Activated naive CD4-positive, alpha-beta T cell treated with Interleukin-2 at 50 U/mL for 16 hours (primary cell): Measurements from ENCODE around the gene HSPBP1.
"Not testable (repeated sequence)": the region's sequence is repeated elsewhere in the genome, so short reads cannot be mapped to it uniquely, and the experiment has no call there.

ENCODE experiments used
- DNase-seq: peaks from one replicate; pipeline ENCODE4 v3.0.0-alpha.2; 2020

HSPBP1 gene, protein sequence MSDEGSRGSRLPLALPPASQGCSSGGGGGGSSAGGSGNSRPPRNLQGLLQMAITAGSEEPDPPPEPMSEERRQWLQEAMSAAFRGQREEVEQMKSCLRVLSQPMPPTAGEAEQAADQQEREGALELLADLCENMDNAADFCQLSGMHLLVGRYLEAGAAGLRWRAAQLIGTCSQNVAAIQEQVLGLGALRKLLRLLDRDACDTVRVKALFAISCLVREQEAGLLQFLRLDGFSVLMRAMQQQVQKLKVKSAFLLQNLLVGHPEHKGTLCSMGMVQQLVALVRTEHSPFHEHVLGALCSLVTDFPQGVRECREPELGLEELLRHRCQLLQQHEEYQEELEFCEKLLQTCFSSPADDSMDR

DNA sequence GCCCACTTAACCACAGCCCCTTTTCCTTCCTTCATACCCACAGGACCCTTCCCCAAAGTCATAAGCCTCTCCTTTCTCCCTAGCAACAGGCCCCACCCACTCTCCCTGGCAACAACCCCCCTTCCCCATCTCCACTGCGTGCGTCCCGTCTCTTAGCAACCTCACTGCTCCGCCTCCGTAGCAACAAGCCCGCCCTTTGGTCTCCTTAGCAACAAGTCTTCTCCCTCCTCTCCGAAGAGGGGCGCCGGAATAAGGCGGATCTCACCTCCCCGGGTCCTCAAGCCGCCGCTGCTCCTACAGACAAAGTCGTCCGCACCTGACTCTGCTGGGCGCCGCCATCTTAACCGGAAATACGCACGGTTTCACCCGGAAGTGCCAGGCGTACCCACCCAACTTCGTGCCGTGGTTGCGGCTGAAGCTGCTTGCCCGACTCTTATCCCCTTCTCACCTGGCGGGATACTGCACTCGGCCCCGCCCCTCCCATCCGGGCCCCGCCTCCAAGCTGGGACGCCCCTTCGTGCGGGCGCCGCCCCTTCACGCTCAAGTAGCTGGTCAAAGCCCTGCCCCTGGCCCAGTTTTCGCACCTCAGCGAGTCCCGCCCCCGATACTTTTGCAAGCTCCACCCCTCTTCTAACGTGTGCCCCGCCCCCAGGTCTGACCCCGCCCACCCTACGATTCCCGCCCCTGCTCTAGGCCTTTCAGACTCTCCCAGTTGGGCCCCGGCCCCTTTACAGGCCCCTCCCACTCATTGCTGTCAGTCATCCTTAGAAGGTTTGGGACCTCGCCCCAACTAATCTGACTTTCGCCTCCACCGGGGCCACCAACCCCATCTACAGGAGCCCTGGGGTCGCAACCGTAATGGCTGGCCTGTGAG is at the start of gene HSPBP1:
TSS of gene HSPBP1 (minus strand) at position 341 of the 874 bp plus-strand sequence. CDS start 502 bp downstream, outside the sequence.
- peak; percentile 94 for DNase-seq

DNA sequence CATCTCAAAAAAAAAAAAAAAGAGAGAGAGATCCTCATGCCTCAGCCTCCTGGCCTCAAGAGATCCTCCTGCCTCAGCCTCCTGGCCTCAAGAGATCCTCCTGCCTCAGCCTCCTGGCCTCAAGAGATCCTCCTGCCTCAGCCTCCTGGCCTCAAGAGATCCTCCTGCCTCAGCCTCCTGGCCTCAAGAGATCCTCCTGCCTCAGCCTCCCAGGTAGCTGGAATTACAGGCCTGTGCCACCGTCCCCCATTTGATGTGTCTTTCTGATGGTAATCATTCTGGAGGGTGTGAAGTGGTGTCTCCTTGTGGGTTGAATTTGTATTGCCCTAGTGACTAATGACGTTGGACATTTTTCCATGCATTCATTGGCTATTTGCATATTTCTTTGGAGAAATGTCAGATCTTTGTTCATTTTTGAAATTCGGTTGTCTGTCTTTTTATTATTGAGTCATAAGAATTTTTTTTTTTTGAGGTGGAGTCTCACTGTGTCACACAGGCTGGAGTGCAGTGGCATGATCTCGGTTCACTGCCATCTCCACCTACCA is 48.9 kb upstream of the HSPBP1 start:
- DNase-seq = not testable (repeated sequence)

DNA sequence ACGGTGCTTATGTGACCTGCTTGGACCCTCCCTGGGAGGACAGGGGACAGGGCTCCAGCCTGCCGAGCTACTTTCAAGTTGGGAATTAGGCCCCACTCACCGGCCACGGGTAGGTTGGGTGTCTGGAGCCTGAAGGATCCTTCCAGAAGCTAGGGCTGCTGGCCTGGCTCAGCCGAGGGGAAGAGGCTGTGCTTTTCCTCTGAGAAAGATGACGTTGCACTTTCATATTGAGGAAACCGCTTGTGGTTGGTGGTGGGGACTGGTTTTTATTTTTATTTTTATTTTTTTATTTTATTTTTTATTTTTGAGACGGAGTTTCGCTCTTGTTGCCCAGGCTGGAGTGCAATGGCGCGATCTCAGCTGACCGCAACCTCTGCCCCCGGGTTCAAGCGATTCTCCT is 45.3 kb upstream of the HSPBP1 start, which contains the start of gene TMEM150B:
TSS of gene TMEM150B (minus strand) at position 170 of the 400 bp plus-strand sequence. CDS start 4,305 bp downstream, outside the sequence.
- no peak for DNase-seq

DNA sequence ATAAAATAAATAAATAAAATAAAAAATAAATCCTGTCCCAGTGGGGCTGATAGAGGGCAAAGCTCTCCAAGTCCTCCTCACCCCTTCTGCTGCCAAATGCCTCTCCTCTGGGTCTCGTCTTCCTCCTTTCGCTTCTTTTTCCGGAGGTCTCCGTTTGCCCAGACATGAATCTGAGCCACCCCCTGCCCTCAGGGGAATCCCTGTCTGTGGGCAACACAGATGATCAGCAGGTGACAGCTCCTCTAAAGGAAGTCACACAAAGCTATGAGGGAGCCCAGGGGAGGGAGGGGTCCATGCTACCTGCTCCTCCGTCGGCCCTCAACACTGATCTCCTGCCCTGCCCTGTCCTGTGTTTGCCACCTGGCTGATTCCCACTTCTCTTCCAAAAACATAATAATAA is 44.8 kb upstream of the HSPBP1 start:
- DNase-seq = no peak

DNA sequence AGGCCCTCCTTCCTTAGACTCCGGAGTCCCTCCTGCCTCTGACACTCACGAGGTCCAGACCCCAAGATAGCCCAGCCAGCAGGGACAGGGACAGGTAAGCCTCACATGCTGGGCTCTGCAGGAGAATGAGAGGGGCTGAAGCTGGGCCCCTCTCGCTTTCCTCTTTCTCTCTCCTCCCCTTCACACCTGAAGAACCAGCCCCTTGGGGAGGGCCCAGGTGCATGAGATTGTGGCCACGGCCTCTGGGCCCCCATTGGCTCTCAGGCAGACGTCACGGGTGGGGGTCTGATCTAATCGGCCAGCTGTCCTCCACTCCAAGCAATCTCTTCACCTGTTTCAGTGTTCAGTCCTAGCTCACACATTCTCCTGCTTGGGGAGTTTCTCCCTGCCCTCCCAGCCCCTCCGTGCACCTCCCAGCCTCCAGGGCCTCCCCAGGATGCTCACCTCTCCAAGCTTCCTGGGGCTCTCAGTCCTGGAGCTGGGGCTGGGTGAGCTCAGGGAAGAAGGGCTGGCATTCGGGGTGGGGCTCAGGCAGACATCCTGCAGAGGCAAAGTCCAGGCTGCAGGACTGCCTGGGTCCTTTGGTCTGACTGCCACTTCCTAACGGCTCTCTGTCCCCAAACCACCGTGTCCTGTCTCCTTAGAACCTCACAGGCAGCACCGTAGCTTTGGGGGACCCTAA is 42.4 kb upstream of the HSPBP1 start:
- DNase-seq = no peak

DNA sequence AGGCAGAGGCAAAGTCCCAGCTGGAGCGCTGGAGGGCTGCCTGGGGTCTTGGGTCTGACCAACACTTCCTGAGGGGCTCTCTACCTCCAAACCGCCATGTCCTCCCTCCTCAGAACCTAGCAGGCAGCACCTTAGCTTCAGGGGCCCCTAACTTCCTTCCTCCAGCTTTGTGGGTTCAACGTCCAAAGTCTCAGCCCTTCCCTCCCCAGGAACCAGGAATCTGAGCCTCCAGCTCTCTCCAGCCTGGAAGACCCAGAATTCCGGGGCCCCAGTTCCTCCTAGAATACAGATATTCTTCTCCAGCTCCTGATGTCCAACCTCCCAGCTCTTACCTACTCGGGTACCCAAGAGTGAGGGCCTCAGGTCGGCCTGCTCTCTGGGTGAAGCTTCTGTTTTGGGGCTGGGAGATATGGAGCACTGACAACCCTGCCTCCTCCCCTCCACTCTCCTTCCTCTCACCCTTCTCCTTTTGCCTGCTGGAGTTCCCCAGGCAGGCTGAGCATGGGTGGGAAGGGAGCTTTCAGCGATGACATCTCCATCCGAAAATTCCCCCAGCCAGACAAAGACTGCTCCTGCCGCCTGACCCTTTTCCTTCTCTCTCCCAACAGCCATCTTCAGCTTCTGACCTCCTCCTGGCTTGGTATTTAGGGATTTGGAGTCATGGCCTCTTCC is 41.7 kb upstream of the HSPBP1 start:
- no peak for DNase-seq

DNA sequence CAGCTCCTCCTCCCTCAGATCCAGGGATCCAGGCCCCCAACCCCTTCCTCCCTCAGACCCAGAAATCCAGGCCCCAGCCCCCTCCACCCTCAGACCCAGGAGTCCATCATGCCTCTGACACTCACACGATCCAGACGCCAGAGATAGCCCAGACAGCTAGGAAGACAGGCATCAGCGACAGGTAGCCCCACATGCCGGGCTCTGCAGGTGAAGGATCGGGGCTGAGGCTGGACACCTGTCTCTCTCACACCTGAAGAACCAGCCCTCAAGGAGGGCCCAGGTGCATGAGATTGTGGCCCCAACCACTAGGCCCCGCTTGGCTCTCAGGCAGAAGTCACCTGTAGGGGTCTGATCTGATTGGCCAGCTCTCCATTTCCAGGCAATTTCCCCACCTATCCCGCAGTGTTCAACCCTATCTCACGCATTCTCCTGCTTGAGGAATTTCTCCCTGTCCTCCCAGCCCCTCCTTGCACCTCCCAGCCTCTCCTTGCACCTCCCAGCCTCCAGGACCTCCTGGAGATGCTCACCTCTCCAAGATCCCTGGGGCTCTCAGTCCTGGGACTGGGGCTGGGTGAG is 41.0 kb upstream of the HSPBP1 start:
- DNase-seq = no peak

DNA sequence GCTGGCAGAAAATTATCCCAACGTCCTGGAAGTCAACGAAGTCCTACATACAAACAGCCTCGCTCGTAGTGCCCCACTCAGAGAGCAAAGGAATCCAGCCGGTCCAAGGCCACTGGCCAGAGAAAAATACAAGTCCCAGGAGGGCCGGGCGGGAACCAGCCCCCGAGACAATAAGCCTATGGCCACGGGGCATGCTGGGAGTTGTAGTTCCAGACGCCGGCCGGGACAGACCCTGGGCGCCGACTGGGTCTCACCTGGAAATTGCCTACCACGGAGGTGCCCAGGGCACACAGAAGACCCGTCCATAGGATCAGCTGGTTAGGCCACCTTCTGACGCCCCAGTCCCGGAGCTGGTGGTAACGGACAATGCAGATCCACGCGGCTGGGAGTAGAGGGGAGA is 39.9 kb upstream of the HSPBP1 start:
- DNase-seq = no peak

DNA sequence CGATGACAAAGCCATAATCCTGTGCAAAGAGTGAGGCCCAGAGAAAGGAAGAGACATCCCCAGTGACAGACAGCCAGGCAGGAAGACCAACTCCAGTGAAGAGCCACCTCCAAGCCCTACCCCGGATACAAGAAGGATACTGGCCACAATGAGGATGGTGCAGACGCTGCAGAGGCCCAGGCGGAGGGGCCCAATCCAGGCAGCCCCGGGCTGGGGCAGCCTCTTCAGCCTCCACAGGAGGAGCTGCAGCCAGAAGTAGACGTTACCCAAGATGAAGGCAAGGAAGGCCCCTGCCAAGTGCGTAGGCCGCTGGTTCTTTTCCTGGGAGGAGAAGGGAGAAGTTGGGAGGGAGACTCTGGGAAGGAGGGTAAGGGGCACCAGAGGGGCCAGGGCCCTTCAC is 36.7 kb upstream of the HSPBP1 start:
- no peak for DNase-seq

DNA sequence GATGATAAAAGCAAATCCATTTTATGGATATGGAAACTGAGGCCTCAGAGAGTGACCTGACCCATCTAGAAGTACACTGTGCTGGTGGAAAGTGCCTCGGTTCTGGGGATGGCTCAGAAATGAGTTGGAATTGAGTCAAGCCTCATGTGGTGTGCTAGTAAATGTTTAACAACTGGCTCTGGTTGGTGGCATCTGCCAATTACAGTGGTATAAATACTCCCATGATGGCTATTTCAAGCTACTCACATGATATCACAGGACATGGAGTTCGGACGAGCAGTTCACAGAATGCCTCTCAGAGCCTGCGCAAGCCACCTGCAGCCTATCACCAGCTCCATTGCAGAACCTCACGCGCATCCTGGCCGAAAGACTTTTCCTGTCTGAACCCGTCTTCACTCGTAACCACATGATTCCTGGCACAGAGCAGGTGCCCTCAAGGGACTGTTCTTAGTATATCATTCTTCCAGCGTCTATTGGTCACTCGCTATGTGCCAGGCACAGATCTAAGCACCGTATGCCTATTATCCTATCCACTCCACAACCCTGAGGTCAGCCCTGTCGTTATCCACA is 36.1 kb upstream of the HSPBP1 start:
- no peak for DNase-seq

DNA sequence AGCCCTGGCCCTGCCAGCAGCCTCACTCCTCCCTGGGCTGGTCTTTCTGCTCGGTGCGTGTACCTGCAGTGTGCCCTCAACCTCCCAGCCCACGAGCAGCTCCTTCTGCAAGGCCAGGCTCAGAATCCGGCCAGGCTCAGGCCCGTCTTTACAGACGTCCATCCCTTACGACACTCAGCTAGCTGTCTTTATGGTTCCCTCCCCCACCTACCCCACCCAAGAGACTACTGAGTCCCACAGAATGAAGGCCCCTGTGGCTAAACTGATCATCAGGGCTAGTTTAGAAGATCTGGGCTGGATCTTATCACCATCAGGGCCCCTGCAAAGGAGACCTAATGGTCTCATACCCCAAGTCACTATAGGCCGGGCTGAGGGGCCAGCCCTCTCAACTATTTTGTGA is 34.5 kb upstream of the HSPBP1 start:
- DNase-seq = no peak

DNA sequence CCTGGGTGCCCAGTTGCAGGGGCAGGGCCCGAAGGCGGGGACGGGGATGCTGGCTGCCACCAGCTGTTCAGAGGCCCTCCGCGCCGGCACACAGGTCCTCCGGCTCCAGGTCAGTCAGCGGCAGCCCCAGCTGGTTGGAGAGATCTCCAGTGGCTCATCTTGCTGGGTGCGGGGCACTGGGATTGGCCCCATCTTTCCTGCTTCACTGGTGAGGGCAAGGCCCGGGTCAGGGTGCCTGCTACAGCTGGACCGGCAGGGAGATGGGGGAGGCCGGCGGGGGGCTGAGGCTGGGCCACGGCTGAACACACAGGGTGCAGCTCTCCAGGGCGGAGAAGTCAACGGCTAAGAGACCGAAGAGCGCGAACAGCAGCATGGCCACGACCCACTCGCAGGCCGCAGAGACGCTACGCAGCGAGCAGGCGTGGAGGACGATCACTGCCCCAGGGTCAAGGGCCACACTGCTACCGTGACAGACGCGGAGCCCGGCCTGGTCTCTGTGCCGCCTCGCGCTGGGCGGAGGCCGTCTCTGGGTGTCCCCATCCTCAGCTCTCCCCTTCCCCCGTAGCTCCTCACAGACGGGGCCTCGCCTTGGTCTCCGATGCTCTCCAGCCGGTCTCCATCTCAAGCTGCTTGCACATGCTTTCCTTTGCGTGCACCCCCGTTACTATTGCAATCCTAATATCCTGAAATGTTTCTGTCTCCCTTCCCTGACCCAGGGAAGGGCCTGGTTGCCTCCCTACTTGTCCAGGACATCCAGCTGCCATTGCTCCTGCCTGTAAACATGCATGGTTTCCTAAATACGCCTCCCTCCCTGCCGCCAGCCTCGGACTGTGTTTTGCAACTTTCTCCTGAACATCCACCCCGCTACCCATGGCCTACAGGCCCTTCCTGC is 33.0 kb upstream of the HSPBP1 start:
- no peak for DNase-seq

DNA sequence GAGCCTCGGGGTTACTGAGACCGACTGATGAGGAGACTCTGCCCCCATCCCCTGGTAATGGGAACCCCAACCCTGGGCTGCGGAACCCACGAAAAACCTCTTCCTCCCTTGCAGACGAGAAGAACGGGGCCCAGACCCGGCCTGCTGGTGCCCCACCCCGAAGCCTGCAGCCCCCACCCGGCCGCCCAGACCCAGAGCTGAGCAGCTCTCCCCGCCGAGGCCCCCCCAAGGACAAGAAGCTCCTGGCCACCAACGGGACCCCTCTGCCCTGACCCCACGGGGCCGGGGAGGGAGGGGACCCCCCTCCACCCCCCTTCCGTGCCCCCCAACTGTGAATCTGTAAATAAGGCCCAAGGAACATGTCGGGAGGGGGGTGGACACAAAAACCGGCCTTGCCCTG is 31.9 kb upstream of the HSPBP1 start:
- no peak for DNase-seq

DNA sequence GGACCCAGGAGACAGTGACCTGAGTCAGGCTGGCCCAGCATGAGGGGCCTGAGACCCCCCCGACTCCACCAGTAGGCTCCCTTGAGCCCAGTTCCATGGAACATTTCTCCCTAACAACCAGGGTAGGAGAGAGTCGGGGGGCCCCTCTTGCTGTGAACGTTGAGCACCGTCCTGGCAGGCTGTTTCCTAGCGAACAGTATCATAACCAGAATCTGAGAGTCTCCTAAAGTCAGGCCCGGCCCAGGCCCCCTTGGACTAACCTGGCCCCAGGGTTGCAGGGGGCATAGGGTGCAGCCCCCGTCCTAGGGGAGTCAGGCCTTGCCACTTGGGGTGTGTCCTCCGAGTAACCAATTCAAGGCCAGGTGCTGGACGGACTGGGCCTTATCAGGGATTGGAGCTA is 31.5 kb upstream of the HSPBP1 start:
- DNase-seq = no peak

DNA sequence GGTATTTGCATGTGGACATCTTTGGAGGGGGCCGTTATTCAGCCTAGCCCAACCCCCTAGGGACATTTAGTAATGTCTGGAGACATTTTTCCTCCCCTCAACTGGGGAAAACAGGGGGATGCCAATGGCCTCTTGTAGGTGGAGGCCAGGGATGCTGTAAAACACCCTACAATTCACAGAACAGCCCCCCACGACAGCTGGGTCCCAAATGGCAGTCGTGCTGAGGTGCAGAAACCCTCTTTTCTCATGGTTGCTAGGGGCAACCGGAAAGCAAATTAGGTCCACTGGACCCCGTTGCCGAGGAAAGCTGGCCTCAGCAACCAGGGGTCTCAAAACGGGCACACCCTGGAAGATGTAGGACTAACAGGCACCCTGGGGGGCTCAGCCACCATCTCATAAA is 30.6 kb upstream of the HSPBP1 start:
- DNase-seq = no peak

DNA sequence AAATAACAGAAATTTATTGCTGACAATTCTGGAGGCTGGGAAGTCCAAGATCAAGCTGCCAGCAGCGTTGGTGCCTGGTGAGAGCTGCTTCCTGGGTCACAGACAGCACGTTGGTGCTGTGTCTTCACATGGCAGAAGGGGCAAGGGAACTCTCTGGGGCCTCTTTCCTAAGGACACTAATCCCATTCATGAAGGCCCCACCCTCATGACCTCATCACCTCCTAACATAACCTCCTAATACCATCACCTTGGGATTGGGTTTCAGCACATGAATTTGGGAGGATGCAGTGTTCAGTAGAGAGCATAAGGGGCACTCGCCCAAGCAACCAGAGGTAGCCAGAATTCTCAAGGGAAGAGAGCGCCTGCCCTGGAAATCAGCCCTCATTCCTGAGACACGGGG is 29.5 kb upstream of the HSPBP1 start:
- DNase-seq = no peak

DNA sequence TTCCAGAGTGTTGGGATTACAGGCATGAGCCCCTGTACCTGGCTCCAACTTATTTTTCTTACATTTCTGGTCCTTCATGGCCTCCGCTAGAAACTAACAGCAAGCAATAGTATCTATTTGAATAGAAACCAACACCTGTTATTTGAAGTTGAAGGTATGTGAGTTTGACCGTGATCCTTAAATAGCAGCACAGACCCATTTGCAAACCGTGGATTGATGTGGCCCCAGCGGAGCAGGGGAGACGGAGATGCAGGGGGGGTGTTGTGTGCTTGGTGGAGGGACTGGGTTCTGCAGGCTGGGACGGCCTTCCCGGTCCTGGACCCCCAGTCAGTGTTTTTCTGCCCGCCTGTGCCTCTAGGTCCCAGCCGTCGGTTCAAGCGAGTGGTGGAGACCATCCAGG is 28.4 kb upstream of the HSPBP1 start:
- no peak for DNase-seq

DNA sequence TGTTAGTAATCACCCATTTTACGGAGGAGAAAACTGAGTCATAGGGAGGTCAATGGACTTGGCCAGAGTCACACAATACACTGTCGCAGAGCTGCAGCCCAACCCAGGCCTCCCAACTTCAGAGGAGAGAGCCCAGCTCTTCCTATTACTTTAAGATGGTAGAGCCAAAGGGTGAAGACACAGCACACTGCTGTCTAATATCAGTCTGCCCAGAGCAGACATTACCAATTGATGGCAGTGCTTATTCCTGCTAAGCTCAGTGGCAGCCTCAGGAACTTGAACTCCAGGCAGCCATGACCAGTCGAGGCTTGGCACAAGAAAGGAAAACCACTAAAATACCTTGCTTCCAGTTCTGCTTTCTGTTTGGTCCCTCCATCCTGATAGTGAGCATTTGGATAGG is 26.8 kb upstream of the HSPBP1 start:
- DNase-seq = no peak

DNA sequence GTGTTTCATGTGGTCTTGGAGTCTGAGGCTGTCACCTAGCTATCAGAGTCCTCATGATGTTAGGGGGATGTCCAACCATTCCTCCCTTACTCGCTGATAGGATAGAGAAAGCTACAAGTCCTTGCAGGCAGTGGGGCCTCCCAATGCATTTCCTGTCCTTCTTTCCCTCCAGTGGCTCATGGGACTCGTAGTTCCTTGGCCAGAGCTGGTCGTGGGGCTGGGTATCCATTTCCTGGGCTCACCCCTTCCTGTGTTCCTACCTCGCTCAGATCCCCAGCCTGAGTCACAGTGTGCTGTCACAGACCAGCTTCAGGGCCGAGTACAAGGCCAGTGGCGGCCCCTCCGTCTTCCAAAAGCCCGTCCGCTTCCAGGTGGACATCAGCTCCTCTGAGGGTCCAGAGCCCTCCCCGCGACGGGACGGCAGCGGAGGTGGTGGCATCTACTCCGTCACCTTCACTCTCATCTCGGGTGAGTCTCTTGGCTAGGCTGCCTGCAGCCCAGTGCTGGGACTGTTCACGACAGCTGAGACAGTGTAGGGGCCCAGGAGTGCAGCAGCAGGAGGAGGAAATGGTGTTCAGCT is 26.2 kb upstream of the HSPBP1 start:
- DNase-seq = no peak

DNA sequence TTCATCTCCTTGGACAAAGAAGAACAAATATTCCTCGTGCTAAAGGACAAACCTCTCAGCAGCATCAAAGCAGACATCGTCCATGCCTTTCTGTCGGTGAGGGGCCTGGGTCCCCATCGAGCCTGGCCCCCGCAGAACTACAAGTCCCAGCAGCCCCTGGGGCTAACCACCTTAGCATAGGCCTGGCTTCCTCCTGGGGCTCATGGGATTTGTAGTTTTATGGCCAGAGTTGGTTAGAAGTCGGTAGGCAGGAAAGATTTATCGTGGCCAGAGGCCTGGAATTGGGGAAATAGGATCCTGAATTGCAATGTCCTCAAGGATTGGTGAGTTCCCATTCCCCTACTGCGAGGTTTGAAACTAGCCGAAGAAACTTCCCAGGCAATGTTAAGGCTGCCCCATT is 25.6 kb upstream of the HSPBP1 start:
- peak; percentile 53 for DNase-seq
